ENCODE results near the gene SMTN.

GRCh38 chr22:31085928-31086327 is 4.8 kb downstream of the SMTN start:
- TF ChIP-seq POLR2A (IDR thresholded peaks at IDR 0.05) (no peak), CTCF (IDR thresholded peaks at IDR 0.05) (no peak)
